Chondrocyte (in vitro differentiated cells): Measurements from ENCODE around the gene TFIP11. TPM values are rescaled to one million over a fixed set of nuclear protein-coding genes. Genes with fewer than 3 reads are reported as not detected.

Experiments used
- DNase-seq: peaks from one replicate; pipeline ENCODE4 v3.0.0; 2021; ENCODE audit warnings: mixed read lengths, low spot score
- H3K27ac Mint-ChIP-seq: one replicate; pipeline ENCODE4 v1.8.0; 2021; ENCODE audit warnings: mild to moderate bottlenecking, moderate library complexity, mixed read lengths; ENCODE audit not compliant: unreplicated experiment
- H3K27me3 Mint-ChIP-seq: 2 replicates; pipeline ENCODE4 v1.8.0; 2021; ENCODE audit warnings: low read depth, mixed read lengths
- H3K36me3 Mint-ChIP-seq: 2 replicates; pipeline ENCODE4 v1.8.0; 2021; ENCODE audit warnings: low read depth, mixed read lengths
- H3K4me1 Mint-ChIP-seq: 2 replicates; pipeline ENCODE4 v1.8.0; 2021; ENCODE audit warnings: low read depth, mild to moderate bottlenecking, mixed read lengths
- H3K4me3 Mint-ChIP-seq: one replicate; pipeline ENCODE4 v1.8.0; 2021; ENCODE audit warnings: mild to moderate bottlenecking, moderate library complexity, mixed read lengths; ENCODE audit not compliant: unreplicated experiment
- H3K9me3 Mint-ChIP-seq: 2 replicates; pipeline ENCODE4 v1.8.0; 2021; ENCODE audit warnings: low read depth, mixed read lengths
- total RNA-seq: library from RNA; stranded (reverse); gene quantifications from 3 replicates; pipeline ENCODE4 v1.2.1, GENCODE V29; 2021
- TF ChIP-seq, protein P1 (sequence below): fragments of 200-600 bp; sonication (generic); IDR thresholded peaks from 2 replicates; pipeline ENCODE4 v1.5.0; 2021; ENCODE audit warnings: antibody characterized with exemption, mild to moderate bottlenecking, moderate library complexity

The TFIP11 gene
- total RNA-seq, 1 donor from 2014 or later = 30.6 TPM

DNA sequence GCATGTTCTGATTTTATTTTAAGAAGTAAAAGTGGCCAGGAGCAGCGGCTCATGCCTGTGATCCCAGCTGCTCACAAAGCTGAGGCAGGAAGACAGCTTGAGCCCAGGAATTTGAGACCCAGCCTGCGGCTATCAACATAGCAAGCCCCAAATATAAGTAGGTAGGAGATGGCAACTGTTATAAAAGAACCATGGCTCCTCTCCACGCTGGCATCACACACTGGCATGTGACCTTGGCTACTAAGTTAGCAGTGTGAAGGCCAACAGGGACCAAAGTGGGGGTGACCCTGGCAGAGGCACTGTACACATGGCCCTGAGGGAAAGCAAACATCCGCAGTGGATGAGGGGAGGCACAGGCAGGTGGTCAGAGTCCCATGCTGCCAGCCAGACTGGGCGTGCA, 44.6 kb upstream of the TFIP11 start:
- peak overlapping the region; percentile 36 for H3K27ac Mint-ChIP-seq
- H3K36me3 Mint-ChIP-seq = no peaks in the 10 kb centered on the region
- H3K4me1 Mint-ChIP-seq = peaks cover 54% of the 10 kb centered on the region
- H3K9me3 Mint-ChIP-seq = no peaks in the 10 kb centered on the region
- no peaks in the 10 kb centered on the region for H3K27me3 Mint-ChIP-seq
- no peak for DNase-seq
- no peak overlapping the region for H3K4me3 Mint-ChIP-seq
- TF ChIP-seq, protein P1, sequence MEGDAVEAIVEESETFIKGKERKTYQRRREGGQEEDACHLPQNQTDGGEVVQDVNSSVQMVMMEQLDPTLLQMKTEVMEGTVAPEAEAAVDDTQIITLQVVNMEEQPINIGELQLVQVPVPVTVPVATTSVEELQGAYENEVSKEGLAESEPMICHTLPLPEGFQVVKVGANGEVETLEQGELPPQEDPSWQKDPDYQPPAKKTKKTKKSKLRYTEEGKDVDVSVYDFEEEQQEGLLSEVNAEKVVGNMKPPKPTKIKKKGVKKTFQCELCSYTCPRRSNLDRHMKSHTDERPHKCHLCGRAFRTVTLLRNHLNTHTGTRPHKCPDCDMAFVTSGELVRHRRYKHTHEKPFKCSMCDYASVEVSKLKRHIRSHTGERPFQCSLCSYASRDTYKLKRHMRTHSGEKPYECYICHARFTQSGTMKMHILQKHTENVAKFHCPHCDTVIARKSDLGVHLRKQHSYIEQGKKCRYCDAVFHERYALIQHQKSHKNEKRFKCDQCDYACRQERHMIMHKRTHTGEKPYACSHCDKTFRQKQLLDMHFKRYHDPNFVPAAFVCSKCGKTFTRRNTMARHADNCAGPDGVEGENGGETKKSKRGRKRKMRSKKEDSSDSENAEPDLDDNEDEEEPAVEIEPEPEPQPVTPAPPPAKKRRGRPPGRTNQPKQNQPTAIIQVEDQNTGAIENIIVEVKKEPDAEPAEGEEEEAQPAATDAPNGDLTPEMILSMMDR = no peak

DNA sequence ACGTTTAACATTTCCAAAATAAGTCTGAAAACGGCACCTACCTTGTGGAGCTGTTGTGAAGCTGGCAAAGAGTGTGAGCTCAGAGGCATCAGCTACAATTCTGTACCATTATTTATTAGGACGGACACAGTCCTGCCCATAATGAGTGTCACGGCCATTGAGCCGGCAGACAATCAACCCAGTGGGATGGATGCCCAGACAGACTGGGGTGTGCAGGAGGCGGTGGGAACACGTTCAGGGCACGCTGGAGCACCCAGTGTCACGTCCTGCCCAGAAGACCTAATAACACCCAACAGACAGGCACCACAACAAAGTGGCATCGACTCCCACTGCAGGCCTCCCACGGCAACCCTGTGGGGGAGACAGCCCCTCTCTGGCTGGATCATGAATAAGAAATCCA, 43.2 kb upstream of the TFIP11 start:
- TF ChIP-seq, protein P1 = no peak
- Mint-ChIP-seq H3K27ac (no peak overlapping the region), H3K36me3 (no peaks in the 10 kb centered on the region), H3K9me3 (no peaks in the 10 kb centered on the region), H3K27me3 (no peaks in the 10 kb centered on the region), H3K4me1 (peaks cover 66% of the 10 kb centered on the region), H3K4me3 (no peak overlapping the region)
- no peak for DNase-seq

DNA sequence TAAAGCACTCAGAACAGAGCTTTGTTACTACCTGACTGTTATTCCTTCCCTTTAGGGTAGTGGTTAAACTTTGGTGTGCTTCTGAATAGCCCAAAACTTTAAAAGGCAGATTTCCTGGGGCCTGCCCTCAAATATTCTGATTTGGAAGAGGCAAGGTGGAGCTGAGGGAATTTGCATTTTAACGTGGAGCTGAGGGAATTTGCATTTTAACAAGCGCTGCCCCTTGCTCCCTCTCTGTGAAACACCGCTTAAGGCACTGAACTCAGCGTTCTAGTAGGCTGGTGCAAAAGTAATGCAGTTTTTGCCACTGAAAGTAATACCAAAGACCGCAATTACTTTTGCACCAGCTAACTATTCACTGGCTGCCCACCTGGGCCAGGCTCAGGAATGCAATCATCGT, 42.7 kb upstream of the TFIP11 start:
- H3K27me3 Mint-ChIP-seq = no peaks in the 10 kb centered on the region
- H3K4me3 Mint-ChIP-seq = no peak overlapping the region
- DNase-seq = no peak
- H3K4me1 Mint-ChIP-seq = peaks cover 71% of the 10 kb centered on the region
- no peaks in the 10 kb centered on the region for H3K36me3 Mint-ChIP-seq
- TF ChIP-seq, protein P1 = no peak
- no peak overlapping the region for H3K27ac Mint-ChIP-seq
- no peaks in the 10 kb centered on the region for H3K9me3 Mint-ChIP-seq

DNA sequence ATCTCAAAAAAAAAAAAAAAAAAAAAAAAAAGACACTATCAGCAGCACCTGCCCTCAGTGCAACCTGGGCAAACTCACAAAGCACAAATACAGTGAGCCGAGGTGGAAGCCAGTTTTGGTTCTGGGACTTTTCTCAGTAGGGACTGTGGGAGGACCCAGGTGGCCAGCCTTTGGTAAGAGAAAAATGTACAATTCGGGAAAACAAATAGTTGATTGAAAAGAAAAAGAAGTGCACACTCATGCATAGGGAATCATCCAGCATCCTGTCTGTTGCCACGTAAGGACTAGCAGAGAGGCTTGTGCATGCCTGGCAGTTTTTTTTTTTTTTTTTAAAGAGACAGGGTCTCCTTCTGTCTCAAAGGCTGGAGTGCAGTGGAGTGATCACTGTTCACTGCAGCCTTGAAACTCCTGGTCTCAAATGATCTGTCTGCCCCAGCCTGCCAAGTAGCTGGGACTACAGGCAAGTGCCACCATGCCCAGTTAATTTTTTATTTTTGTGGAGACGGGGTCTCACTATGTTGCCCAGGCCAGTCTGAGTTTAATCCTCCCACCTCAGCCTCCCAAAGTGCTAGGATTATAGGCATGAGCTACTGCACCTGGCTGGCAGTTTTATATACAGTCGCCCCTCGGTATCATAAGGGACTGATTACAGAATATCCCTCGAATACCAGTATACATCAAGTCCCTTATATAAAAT, 40.9 kb upstream of the TFIP11 start:
- TF ChIP-seq, protein P1 = no peak
- Mint-ChIP-seq H3K4me3 (peak overlapping the region; percentile 60), H3K4me1 (peaks cover 61% of the 10 kb centered on the region), H3K36me3 (no peaks in the 10 kb centered on the region), H3K27ac (peak overlapping the region; percentile 97), H3K27me3 (no peaks in the 10 kb centered on the region), H3K9me3 (no peaks in the 10 kb centered on the region)
- no peak for DNase-seq

DNA sequence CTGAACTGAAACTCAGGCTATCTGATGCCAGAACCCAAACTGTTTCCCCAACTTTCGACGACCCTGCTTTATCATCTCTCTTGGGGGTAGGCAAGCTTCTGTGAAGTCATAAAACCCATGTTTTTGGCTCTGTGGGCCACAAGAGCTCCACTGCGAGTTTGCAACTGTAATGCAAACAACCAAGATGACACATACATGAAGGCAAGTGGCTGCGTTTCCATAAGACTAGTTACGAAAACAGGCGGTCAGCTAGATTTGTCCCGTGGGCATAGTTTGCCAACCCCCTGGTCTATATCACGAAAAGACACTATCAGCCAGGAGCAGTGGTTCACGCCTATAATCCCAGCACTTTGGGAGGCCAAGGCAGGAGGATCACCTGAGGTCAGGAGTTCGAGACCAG, 40.2 kb upstream of the TFIP11 start:
- no peaks in the 10 kb centered on the region for H3K9me3 Mint-ChIP-seq
- H3K27ac Mint-ChIP-seq = peak overlapping the region; percentile 97
- H3K36me3 Mint-ChIP-seq = no peaks in the 10 kb centered on the region
- H3K4me3 Mint-ChIP-seq = no peak overlapping the region
- H3K4me1 Mint-ChIP-seq = peaks cover 54% of the 10 kb centered on the region
- no peaks in the 10 kb centered on the region for H3K27me3 Mint-ChIP-seq
- TF ChIP-seq, protein P1 = no peak
- no peak for DNase-seq
